Endometrial microvascular endothelial cells (primary cell): ENCODE results near the gene MRPL16. TPM values are rescaled to one million over a fixed set of nuclear protein-coding genes. Genes with fewer than 3 reads are reported as not detected.
"Not testable (repeated sequence)": the region's sequence is repeated elsewhere in the genome, so short reads cannot be mapped to it uniquely, and the experiment has no call there.

Experiments used
- in situ Hi-C: cut with HindIII; loops from 2 replicates; pipeline ENCODE4 v1.10.0; 2017; ENCODE audit warnings: low sequenced_read_pairs, low pct_unique_long_range_greater_than_20kb; ENCODE audit errors: inconsistent ontology term
- total RNA-seq: library from RNA; depleted of rRNA; stranded (reverse); fragments of >200 nt; gene quantifications from one replicate; pipeline ENCODE4 v1.2.3, GENCODE V29; 2015; ENCODE audit errors: inconsistent ontology term

Gene MRPL16
- total RNA-seq, 1 donor from 2014 or later: 48.8 TPM

GRCh38 chr11:59814021-59814420 is 3.4 kb upstream of the MRPL16 start:
- in situ Hi-C loops: no loop called here

DNA sequence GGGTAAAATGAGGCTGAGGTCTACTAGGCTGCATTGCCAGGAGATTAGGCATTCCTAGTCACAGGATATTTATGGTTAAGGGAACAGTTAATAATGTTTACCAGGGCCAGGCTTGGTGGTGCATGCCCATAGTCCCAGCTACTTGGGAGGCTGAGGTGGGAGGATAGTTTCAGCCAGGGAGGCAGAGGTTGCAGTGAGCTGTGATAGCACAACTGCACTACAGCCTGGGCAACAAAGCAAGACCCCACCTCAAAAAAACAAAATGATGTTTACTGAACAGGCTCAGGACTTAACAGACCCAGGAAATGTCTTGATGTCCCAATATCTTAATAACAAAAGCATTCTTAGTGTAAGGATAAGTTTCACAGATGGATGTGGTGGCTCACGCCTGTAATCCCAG is 2.8 kb upstream of the MRPL16 start:
- in situ Hi-C loops: no loop called here

- in situ Hi-C loops: no loop called here
Observed at GRCh38 chr11:59812220-59812619, 1.6 kb upstream of the MRPL16 start.

DNA sequence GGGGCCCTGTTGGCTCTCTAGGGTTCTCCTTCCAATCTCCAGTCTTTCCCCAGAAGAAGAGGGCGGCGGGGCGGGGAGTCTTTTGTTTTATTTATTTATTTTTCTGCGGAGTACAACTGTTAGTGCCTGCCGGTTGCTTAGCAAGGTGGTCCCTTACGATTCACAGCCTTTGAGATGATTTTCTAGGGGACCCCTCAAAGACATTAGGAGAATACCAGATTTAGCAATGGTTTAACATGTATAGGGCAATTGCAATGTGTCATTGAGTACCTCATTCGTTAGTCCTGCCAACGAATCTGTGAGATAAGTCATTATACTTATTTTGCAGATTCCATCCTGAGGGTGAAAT is 307 bp upstream of the MRPL16 start:
- in situ Hi-C loops: no loop called here

DNA sequence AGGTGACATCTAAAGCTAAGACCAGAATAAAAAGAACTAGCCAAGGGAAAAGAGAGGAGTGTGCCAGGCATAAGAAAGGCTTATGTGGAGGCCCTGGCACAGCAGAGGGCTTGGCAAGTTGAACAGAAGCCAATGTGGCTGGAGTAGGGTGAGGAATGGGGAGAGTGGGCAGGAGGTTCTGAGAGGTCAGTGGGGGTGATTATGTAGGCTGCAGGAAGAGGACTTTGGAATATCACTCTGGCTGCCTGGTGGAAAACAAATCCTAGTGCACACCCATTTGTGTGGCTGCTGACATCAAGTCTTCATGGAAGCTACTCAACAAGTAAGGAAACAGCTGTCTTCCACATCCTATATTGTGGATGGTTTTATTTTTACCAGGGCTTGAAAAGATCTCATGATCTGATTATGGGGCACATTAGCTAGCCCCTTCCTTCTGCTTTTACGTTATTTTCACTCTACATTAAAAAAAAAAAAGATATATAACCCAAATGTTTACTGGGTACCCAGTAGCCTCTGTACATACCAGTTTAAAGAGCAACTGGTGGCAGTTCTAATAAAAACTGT is 3.4 kb downstream of the MRPL16 start:
- in situ Hi-C loops: no loop called here

DNA sequence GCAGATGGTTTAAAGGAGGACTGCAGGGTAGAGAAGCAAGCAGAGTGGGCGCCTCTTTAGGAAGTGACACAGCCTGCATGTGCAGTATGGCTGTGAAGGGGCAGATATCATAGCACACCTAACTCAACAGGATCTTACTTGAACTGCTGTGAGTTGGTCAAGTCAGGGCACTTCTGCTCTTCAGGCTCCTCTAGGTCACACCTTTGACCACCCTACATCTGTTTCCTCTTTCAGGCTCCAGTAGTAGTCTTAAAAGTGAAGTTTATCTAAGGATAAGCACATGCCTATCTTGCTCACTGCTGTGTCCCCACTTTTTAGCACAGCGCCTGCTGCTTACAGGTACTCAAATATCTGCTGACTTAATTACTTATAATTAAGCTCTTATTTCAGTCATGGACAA is 6.5 kb downstream of the MRPL16 start:
- in situ Hi-C loops: no loop called here

DNA sequence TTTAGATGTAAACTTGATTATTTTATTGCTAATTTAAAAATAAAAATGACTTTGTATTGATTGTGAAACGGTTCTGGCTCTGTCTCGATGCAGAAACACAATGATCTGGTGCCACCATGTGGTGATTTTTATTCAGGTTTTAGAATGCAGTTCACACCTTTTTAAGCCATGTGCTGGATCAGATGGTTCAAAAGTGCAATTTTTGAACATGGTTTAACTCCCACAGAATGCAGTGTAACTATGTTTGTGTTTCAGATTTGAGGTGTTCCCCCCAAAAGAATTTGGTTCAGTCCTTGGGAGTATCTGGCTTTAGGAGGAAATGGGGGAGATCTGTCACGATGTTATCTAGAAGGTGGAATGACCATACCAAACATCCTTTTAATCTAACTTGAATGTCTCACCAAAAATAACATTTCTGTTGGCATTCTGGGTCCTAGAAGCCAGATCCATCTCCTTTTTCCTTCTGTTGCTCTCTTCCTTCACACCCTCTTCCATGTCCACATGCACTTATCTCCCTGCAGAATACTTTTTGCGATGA is 7.9 kb downstream of the MRPL16 start:
- in situ Hi-C loops: no loop called here

GRCh38 chr11:59801981-59802638 is 8.5 kb downstream of the MRPL16 start:
- in situ Hi-C loops: no loop called here

- in situ Hi-C loops: no loop called here
Observed at GRCh38 chr11:59801160-59801706, 9.3 kb downstream of the MRPL16 start.

GRCh38 chr11:59800390-59801025 is 10.1 kb downstream of the MRPL16 start:
- in situ Hi-C loops: no loop called here

- in situ Hi-C loops: no loop called here
Observed at GRCh38 chr11:59794417-59794816, 16.2 kb downstream of the MRPL16 start.

- in situ Hi-C loops: no loop called here
Observed at GRCh38 chr11:59792507-59792906, 18.1 kb downstream of the MRPL16 start.

GRCh38 chr11:59791639-59792038 is 18.9 kb downstream of the MRPL16 start:
- in situ Hi-C loops: no loop called here

DNA sequence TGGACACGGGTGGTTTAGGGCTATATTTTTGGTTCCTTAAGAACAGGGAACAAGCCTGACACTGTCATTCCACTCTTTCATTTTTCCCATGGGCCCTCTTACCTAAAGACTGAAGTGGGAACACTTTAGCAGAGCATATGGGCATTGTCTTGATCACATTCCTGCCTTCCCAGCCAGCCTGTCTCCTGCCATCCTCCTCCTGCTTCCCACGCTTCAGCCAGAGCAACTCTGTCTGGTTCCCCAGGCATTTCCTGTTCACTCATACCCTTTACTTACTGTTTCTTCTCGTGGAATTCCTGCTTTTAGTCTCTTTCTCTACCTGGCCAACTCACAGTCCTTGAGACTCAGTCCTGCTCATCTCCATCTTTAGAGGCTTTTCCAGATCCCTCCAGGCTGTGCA is 22.8 kb downstream of the MRPL16 start:
- in situ Hi-C loops: no loop called here

DNA sequence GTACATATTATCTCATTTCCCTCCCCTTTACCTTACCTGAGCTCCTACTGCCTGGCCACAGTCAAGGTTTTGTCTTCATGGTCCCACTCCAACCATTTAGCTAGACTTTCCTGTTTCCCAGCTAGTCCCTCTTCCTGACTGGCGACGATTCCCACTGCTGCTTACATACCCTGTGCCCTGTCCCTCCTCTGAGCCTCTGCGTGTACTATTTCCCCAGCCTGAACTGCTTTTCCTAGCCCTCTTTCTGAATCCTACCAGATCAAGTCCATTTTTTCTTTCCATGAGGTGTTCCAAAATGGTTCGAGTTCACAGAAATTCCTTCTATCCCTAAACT is 23.4 kb downstream of the MRPL16 start:
- in situ Hi-C loops: no loop called here

DNA sequence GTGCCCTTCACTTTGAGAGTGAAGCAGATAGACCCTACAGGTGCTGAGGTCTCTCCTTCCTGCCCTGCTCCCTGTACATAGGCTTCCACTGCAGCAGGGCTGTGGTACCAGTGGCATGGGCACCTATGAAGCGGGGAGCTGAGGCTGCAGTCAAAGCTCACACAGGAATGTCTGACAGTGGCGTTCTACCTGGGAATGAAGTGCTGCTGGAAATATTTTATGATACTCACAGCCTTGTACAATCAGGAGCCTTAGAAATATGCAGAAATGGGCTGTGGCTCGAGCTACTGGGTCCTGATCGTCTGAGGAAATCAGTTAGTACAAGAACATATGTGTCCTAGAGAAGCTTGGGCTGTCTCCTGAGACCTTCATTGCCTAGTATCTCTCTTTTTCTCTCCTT is 24.8 kb downstream of the MRPL16 start:
- in situ Hi-C loops: no loop called here

DNA sequence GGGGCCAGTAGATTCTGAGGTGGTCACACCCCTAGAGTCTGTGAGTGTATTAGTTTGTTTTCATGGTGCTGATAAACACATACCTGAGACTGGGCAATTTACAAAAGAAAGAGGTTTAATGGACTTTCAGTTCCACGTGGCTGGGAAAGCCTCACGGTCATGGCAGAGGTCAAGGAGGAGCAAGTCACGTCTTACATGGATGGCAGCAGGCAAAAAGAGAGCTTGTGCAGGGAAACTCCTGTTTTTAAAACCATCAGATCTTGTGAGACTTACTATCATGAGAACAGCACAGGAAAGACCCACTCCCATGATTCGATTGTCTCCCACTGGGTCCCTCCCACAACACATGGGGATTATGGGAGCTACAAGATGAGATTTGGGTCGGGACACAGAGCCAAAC is 26.1 kb downstream of the MRPL16 start:
- in situ Hi-C loops: not testable (repeated sequence)

DNA sequence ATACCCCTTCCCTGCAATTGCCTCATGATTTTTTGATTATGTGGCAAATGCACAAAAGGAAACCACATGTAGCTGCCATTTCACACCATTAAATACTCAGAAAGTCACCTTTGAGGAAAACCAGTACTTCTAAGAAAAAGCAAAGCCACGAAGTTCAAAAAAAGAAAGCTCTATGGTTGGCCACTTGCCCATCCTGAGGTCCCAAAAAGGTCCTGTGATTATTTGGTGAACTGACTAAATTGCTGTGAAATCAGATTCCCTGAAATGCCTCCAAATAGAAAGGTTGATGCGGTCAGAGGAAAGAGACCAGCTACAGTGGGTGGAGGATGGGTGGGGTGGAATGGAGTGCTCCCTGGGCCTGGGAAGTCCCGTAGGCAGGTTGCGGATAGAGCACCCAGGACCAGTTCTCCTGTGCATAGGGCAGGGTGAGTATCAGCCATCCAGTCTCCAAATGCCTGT is 26.9 kb downstream of the MRPL16 start:
- in situ Hi-C loops: no loop called here

GRCh38 chr11:59782080-59782479 is 28.5 kb downstream of the MRPL16 start:
- in situ Hi-C loops: no loop called here

GRCh38 chr11:59779487-59779886 is 31.1 kb downstream of the MRPL16 start:
- in situ Hi-C loops: no loop called here
